LNCaP clone FGC (cell line): ENCODE results near the gene CCDC117.
"Not testable (repeated sequence)": the region's sequence is repeated elsewhere in the genome, so short reads cannot be mapped to it uniquely, and the experiment has no call there.

ENCODE experiments used
- DNase-seq: peaks from one replicate; pipeline ENCODE4 v3.0.0-alpha.2; 2011; ENCODE audit warnings: low read depth
- H3K4me3 ChIP-seq: 2 replicates; pipeline ENCODE4 v1.5.1; 2011; ENCODE audit warnings: mild to moderate bottlenecking, low read depth, low read length, control low read depth
- TF ChIP-seq, protein P1 (sequence below): IDR thresholded peaks from 2 replicates; pipeline ENCODE4 v1.5.1; 2012; ENCODE audit warnings: mild to moderate bottlenecking; ENCODE audit not compliant: control insufficient read depth, insufficient read depth; ENCODE audit errors: extremely low read depth

The CCDC117 gene

GRCh38 chr22:28759861-28760560, 12.5 kb upstream of the CCDC117 start:
- no peak overlapping the region for H3K4me3 ChIP-seq
- DNase-seq: peak; percentile 37
- TF ChIP-seq, protein P1, sequence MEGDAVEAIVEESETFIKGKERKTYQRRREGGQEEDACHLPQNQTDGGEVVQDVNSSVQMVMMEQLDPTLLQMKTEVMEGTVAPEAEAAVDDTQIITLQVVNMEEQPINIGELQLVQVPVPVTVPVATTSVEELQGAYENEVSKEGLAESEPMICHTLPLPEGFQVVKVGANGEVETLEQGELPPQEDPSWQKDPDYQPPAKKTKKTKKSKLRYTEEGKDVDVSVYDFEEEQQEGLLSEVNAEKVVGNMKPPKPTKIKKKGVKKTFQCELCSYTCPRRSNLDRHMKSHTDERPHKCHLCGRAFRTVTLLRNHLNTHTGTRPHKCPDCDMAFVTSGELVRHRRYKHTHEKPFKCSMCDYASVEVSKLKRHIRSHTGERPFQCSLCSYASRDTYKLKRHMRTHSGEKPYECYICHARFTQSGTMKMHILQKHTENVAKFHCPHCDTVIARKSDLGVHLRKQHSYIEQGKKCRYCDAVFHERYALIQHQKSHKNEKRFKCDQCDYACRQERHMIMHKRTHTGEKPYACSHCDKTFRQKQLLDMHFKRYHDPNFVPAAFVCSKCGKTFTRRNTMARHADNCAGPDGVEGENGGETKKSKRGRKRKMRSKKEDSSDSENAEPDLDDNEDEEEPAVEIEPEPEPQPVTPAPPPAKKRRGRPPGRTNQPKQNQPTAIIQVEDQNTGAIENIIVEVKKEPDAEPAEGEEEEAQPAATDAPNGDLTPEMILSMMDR: no peak

GRCh38 chr22:28761449-28761755, 11.1 kb upstream of the CCDC117 start:
- no peak for DNase-seq
- TF ChIP-seq, protein P1: no peak
- no peak overlapping the region for H3K4me3 ChIP-seq

- not testable (repeated sequence) for DNase-seq, H3K4me3 ChIP-seq
Measured at GRCh38 chr22:28762000-28762399, 10.5 kb upstream of the CCDC117 start.

GRCh38 chr22:28766628-28767027, 5.9 kb upstream of the CCDC117 start:
- no peak overlapping the region for H3K4me3 ChIP-seq
- DNase-seq: no peak
- TF ChIP-seq, protein P1: no peak

- TF ChIP-seq, protein P1: no peak
- DNase-seq: no peak
- no peak overlapping the region for H3K4me3 ChIP-seq
Measured at GRCh38 chr22:28768701-28769393, 3.6 kb upstream of the CCDC117 start.

DNA sequence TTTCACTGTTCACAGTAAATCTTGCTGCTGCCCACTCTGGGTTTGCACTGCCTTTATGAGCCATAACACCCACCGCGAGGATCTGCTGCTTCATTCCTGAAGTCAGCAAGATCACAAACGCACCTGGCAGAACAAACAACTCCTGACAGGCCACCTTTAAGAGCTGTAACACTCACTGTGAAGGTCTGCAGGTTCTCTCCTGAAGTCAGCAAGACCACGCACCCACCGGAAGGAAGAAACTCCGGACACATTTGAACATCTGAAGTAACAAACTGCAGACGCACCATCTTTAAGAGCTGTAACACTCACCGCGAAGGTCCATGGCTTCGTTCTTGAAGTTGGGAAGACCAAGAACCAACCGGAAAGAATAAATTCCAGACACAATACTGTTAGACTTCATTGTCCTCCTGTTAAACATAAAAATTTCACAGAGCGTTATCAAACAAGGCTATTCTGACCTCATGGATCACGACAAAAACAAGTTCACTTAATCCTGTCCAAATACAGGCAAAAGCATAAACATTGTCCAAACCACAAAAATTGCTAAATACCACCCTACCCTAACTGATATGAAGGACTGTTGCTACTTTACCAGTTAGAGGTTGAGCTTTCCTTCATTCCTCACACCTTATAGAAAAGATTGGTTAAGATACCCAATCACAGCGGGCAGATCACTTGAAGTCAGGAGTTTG, 3.0 kb upstream of the CCDC117 start:
- H3K4me3 ChIP-seq: no peak overlapping the region
- TF ChIP-seq, protein P1: no peak
- DNase-seq: no peak

DNA sequence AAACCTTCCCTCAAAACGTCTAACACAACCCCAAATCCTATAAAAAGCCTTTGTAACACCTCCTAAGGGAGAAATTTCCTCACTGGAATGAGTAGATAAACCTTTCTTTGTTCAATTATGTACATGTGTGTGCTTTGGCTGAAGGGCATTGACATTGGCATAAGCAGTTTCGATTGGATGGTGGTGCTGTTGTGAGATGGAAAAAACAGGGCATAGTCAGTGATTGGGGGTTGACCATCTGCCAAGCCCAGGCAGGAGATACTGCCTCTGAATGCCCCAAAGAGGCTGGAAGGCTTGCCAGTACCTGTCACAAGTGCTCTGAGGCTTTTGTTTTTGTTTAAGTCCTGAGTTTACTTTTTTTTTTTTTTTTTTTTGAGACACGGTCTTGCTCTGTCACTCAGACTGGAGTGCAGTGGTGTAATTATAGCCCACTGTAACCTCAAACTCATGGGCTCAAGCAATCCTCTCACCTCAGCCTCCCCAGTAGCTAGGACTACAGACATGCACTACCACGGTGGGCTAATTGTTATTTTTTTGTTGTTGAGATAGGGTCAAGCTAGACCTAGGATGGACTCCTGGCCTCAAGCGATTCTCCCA, 1.2 kb upstream of the CCDC117 start:
- H3K4me3 ChIP-seq: no peak overlapping the region
- TF ChIP-seq, protein P1: no peak
- no peak for DNase-seq
